Caco-2 (cell line): ENCODE measurements around the gene FHIT. TPM values are rescaled to one million over a fixed set of nuclear protein-coding genes. Genes with fewer than 3 reads are reported as not detected.

ENCODE experiments used
- BruUV-seq: library from RNA; stranded (reverse); fragments of 400-500 nt; replicated peaks from 2 replicates; lab custom pipeline; 2021; lab: Mats Ljungman, UMichigan
- CTCF ChIA-PET: fragments of 300-600 bp; sonication (Branson Sonifier 250); formaldehyde crosslinking; loops from one replicate; lab custom pipeline; 2022; ENCODE audit warnings: antibody characterized with exemption; lab: Charles Lee
- POLR2A ChIA-PET: fragments of 300-600 bp; sonication (Branson Sonifier 250); formaldehyde crosslinking; loops from one replicate; lab custom pipeline; 2022; ENCODE audit warnings: antibody characterized with exemption; lab: Charles Lee
- DNase-seq, 2 experiments: peaks; one replicate each; pipeline versions ENCODE4 v3.0.0 to v3.0.0-alpha.2; 2020 to 2022
- H3K27me3 ChIP-seq: replicated peaks from 2 replicates; pipeline ENCODE4 v1.6.0; 2011; ENCODE audit warnings: low read length; ENCODE audit not compliant: control insufficient read depth, insufficient read depth
- H3K36me3 ChIP-seq: 2 replicates; pipeline ENCODE4 v1.5.1; 2011; ENCODE audit warnings: low read length; ENCODE audit not compliant: control insufficient read depth, insufficient read depth
- H3K4me1 ChIP-seq: fragments of 250-450 bp; sonication (Bioruptor Pico); 2 replicates; pipeline ENCODE4 v1.5.1; 2020; ENCODE audit warnings: mild to moderate bottlenecking
- H3K4me3 ChIP-seq: 2 replicates; pipeline ENCODE4 v1.5.1; 2011; ENCODE audit warnings: low read depth, mild to moderate bottlenecking, control low read depth, low read length
- H3K9me3 ChIP-seq: fragments of 250-450 bp; sonication (Bioruptor Pico); 2 replicates; pipeline ENCODE4 v1.5.1; 2020; ENCODE audit warnings: mild to moderate bottlenecking, moderate library complexity
- H3K27ac Mint-ChIP-seq: one replicate; pipeline ENCODE4 v1.8.0; 2022; ENCODE audit warnings: mixed read lengths; ENCODE audit not compliant: unreplicated experiment
- H3K27me3 Mint-ChIP-seq: one replicate; pipeline ENCODE4 v1.8.0; 2022; ENCODE audit warnings: mixed read lengths; ENCODE audit not compliant: insufficient read depth, unreplicated experiment
- H3K36me3 Mint-ChIP-seq: one replicate; pipeline ENCODE4 v1.8.0; 2022; ENCODE audit warnings: mild to moderate bottlenecking, mixed read lengths; ENCODE audit not compliant: insufficient read depth, unreplicated experiment
- H3K4me1 Mint-ChIP-seq: one replicate; pipeline ENCODE4 v1.8.0; 2022; ENCODE audit warnings: low read depth, mixed read lengths; ENCODE audit not compliant: unreplicated experiment
- H3K4me3 Mint-ChIP-seq: one replicate; pipeline ENCODE4 v1.8.0; 2022; ENCODE audit warnings: mild to moderate bottlenecking, moderate library complexity, mixed read lengths; ENCODE audit not compliant: unreplicated experiment
- H3K9me3 Mint-ChIP-seq: one replicate; pipeline ENCODE4 v1.8.0; 2022; ENCODE audit warnings: mixed read lengths; ENCODE audit not compliant: unreplicated experiment
- CTCF ChIP-seq, 2 experiments: fragments of 200-600 bp in 1 of 2; IDR thresholded peaks; 1 replicate in 1 of 2; 2 replicates in 1 of 2; pipeline versions ENCODE4 v1.5.1 to v1.8.0; 2011 to 2022; ENCODE audit warnings: antibody characterized with exemption in 1 of 2, control low read depth in 1 of 2, inconsistent platforms in 1 of 2, low read depth in 1 of 2, low read length in 1 of 2, mild to moderate bottlenecking in 1 of 2, moderate library complexity in 1 of 2; ENCODE audit not compliant: insufficient read depth in 1 of 2, severe bottlenecking in 1 of 2, unreplicated experiment in 1 of 2
- intact Hi-C: fragments of 100-400 bp; cut with micrococcal nuclease; formaldehyde crosslinking; loops from one replicate; pipeline ENCODE4 v1.10.0; 2022; ENCODE audit not compliant: unreplicated experiment
- total RNA-seq: library from RNA; stranded (reverse); gene quantifications from 2 replicates; pipeline ENCODE4 v1.2.3, GENCODE V29; 2022

The FHIT gene
- total RNA-seq, 1 experiment from 2014 or later, result 8.3 TPM

GRCh38 chr3:59940718-59941117 is 1310.5 kb downstream of the FHIT start:
- Mint-ChIP-seq H3K36me3 (no peaks in the 10 kb centered on the region), H3K9me3 (no peaks in the 10 kb centered on the region), H3K27ac (no peak overlapping the region), H3K27me3 (no peaks in the 10 kb centered on the region), H3K4me1 (no peaks in the 10 kb centered on the region), H3K4me3 (no peak overlapping the region)
- BruUV-seq, result no TSS peak
- no peaks in the 10 kb centered on the region for H3K9me3 ChIP-seq
- no peak overlapping the region for H3K4me3 ChIP-seq
- ChIA-PET CTCF (no interaction called here), POLR2A (no interaction called here)
- TF ChIP-seq CTCF (IDR thresholded peaks at IDR 0.05; ENCODE audit: insufficient read depth in 1 of 2, low read depth in 1 of 2, low read length in 1 of 2, severe bottlenecking in 1 of 2, unreplicated experiment in 1 of 2), result no peak
- H3K4me1 ChIP-seq, result no peaks in the 10 kb centered on the region
- DNase-seq, result no peak
- no peaks in the 10 kb centered on the region for H3K27me3 ChIP-seq
- intact Hi-C loops, result no loop called here
- no peaks in the 10 kb centered on the region for H3K36me3 ChIP-seq

GRCh38 chr3:59939826-59940426 is 1311.3 kb downstream of the FHIT start:
- ChIA-PET CTCF (no interaction called here), POLR2A (no interaction called here)
- Histone ChIP-seq H3K36me3 (no peaks in the 10 kb centered on the region), H3K27me3 (no peaks in the 10 kb centered on the region), H3K4me1 (no peaks in the 10 kb centered on the region), H3K9me3 (no peaks in the 10 kb centered on the region), H3K4me3 (no peak overlapping the region)
- no peaks in the 10 kb centered on the region for H3K36me3 Mint-ChIP-seq
- H3K9me3 Mint-ChIP-seq, result no peaks in the 10 kb centered on the region
- H3K4me1 Mint-ChIP-seq, result no peaks in the 10 kb centered on the region
- TF ChIP-seq CTCF (IDR thresholded peaks at IDR 0.05; ENCODE audit: insufficient read depth in 1 of 2, low read depth in 1 of 2, low read length in 1 of 2, severe bottlenecking in 1 of 2, unreplicated experiment in 1 of 2), result no peak
- BruUV-seq, result no TSS peak
- DNase-seq, result no peak
- intact Hi-C loops, result no loop called here
- no peaks in the 10 kb centered on the region for H3K27me3 Mint-ChIP-seq
- no peak overlapping the region for H3K4me3 Mint-ChIP-seq
- H3K27ac Mint-ChIP-seq, result no peak overlapping the region

- intact Hi-C loops, result no loop called here
- Histone ChIP-seq H3K4me3 (no peak overlapping the region), H3K9me3 (no peaks in the 10 kb centered on the region), H3K27me3 (no peaks in the 10 kb centered on the region), H3K36me3 (no peaks in the 10 kb centered on the region), H3K4me1 (no peaks in the 10 kb centered on the region)
- no peak overlapping the region for H3K4me3 Mint-ChIP-seq
- ChIA-PET POLR2A (no interaction called here), CTCF (no interaction called here)
- no peaks in the 10 kb centered on the region for H3K36me3 Mint-ChIP-seq
- H3K27ac Mint-ChIP-seq, result no peak overlapping the region
- no peaks in the 10 kb centered on the region for H3K27me3 Mint-ChIP-seq
- no peak for DNase-seq
- H3K9me3 Mint-ChIP-seq, result no peaks in the 10 kb centered on the region
- BruUV-seq, result no TSS peak
- H3K4me1 Mint-ChIP-seq, result no peaks in the 10 kb centered on the region
- no peak for TF ChIP-seq CTCF (IDR thresholded peaks at IDR 0.05; ENCODE audit: insufficient read depth in 1 of 2, low read depth in 1 of 2, low read length in 1 of 2, severe bottlenecking in 1 of 2, unreplicated experiment in 1 of 2)
Measured at GRCh38 chr3:59938828-59939227, 1312.4 kb downstream of the FHIT start.
